ENCODE measurements around the gene ACSS3. TPM values are rescaled to one million over a fixed set of nuclear protein-coding genes. Genes with fewer than 3 reads are reported as not detected.

The ACSS3 gene
- total and polyA plus RNA-seq, 10 of the 15 experiments (the other 5 are each of a cell fraction or from before 2014, with no cell fraction given) = 0.06 to 0.31 TPM; not detected in 8

DNA sequence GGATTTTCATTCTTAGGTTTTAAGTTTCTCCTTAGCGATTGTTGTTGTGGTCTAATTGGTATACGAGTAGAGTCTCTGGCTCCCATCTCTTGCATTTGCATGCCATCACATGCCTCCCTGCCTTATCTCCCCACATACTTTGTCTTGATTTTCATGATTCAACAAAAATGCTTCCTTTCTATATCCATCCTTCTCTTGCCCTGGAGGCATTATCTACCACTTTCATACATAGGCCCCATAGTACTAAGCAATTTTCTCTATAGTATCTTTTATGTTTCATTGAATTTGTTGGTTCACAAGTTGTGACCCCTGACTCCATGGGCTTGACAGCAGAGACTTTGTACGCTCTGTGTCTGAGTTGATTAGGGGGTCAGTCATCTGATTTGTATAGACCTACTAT is 226.1 kb downstream of the ACSS3 start:
- no peaks in the 10 kb centered on the region for H3K9me3 ChIP-seq (replicated peaks; ENCODE audit: control insufficient read depth, insufficient read depth, low read length)
- intact Hi-C loops (cut with micrococcal nuclease; ENCODE audit: unreplicated experiment) = no loop called here

More for the DNA sequence above, 226.1 kb downstream of the ACSS3 start:
- H3K4me2 ChIP-seq (ENCODE audit: control insufficient read depth, insufficient read depth) = no peak overlapping the region
- ChIA-PET SMC1A (ENCODE audit: uncharacterized antibody, unreplicated experiment) (no interaction called here), POLR2A (no interaction called here), CTCF (no interaction called here), RAD21 (ENCODE audit: unreplicated experiment) (no interaction called here)
- no TSS peak for BruUV-seq (replicated peaks)
- no peak overlapping the region for H2AFZ ChIP-seq (ENCODE audit: control insufficient read depth, low read depth, low read length)
- H3K79me2 ChIP-seq (ENCODE audit: control insufficient read depth, insufficient read depth, low read length) = no peaks in the 10 kb centered on the region
- in situ Hi-C loops (cut with MboI) = no loop called here
- H3K27ac ChIP-seq (ENCODE audit: control insufficient read depth, insufficient read depth) = no peak overlapping the region
- no peak overlapping the region for H3K4me3 ChIP-seq
- no peaks in the 10 kb centered on the region for H3K4me1 ChIP-seq (ENCODE audit: control insufficient read depth, insufficient read depth, low read length)
- H3K36me3 ChIP-seq (ENCODE audit: control insufficient read depth in 2 of 2, insufficient read depth in 2 of 2, low read length in 1 of 2) = no peaks in the 10 kb centered on the region
- ATAC-seq = no peak
- no peaks in the 10 kb centered on the region for H4K20me1 ChIP-seq (ENCODE audit: control insufficient read depth, insufficient read depth)
- 46% methylated on average over 3 of the region's 3 CpGs for WGBS (ENCODE audit: insufficient coverage, insufficient replicate concordance, low lambda C conversion rate, missing lambda C conversion rate)
- TF ChIP-seq HDGF (IDR thresholded peaks at IDR 0.05) (no peak), SMAD5 (IDR thresholded peaks at IDR 0.05; ENCODE audit: low read depth) (no peak), WRNIP1 (IDR thresholded peaks at IDR 0.05; ENCODE audit: borderline replicate concordance, low read depth, low read length) (no peak), MYC (IDR thresholded peaks at IDR 0.05; ENCODE audit: insufficient read depth, insufficient read length, insufficient replicate concordance, low read length, severe bottlenecking) (no peak), ETV6 (conservative IDR thresholded peaks at IDR 0.05 in 1 of 2, IDR thresholded peaks at IDR 0.05 in 1 of 2; ENCODE audit: borderline replicate concordance in 1 of 2, low read depth in 1 of 2) (no peak), CREM (IDR thresholded peaks at IDR 0.05; ENCODE audit: low read depth) (no peak), CREB1 (IDR thresholded peaks at IDR 0.05; ENCODE audit: low read depth) (no peak), NR2C1 (IDR thresholded peaks at IDR 0.05) (no peak), SREBF2 (IDR thresholded peaks at IDR 0.05; ENCODE audit: low read length) (no peak), MYB (IDR thresholded peaks at IDR 0.05; ENCODE audit: borderline replicate concordance, low read depth, low read length) (no peak), NFYA (IDR thresholded peaks at IDR 0.05; ENCODE audit: borderline replicate concordance, low read depth, low read length) (no peak), BACH1 (IDR thresholded peaks at IDR 0.05; ENCODE audit: borderline replicate concordance) (no peak), ZNF24 (IDR thresholded peaks at IDR 0.05) (no peak)
- DNase-seq (ENCODE audit: low read depth, low spot score) = no peak
- H3K9ac ChIP-seq (ENCODE audit: control insufficient read depth, insufficient read depth, low read length) = no peak overlapping the region
- no peaks in the 10 kb centered on the region for H3K27me3 ChIP-seq (replicated peaks in 1 of 2; ENCODE audit: control insufficient read depth in 2 of 2, insufficient read depth in 2 of 2, low read length in 1 of 2)
- no peak for FAIRE-seq

Small RNA genes within 50 kb of the gene (microRNA-seq; reads per million reads assigned to microRNA genes)
- not detected for gene MIR4699

Small RNA genes within 50 kb of the gene (small RNA-seq; reads per million reads assigned to genes)
- not detected for gene MIR4699

Other genes starting within 250 kb of the ACSS3 start
- 0.06 and 0.93 TPM in 2 replicates for gene LIN7A, start 140.1 kb upstream of the ACSS3 start, total RNA-seq (2014; rRNA removed)
- 0.04 and 0.05 TPM in 2 replicates for gene LIN7A, start 140.1 kb upstream of the ACSS3 start, total RNA-seq (2014; rRNA removed; fragmentation: Illumina TruSeq; extraction: Trizol)
- 0.08 and 0.35 TPM in 2 replicates for gene LIN7A, start 140.1 kb upstream of the ACSS3 start, total RNA-seq (2021)
- gene LIN7A, start 140.1 kb upstream of the ACSS3 start, polyA plus RNA-seq (2011; rRNA removed) = 0.50 and 1.5 TPM in 2 replicates
- 0.16 and 0.26 TPM in 2 replicates for gene LIN7A, start 140.1 kb upstream of the ACSS3 start, polyA plus RNA-seq (2014; fragmentation: Illumina TruSeq; extraction: Trizol)
- under 1 TPM; 0.44 to 0.71 TPM for gene LIN7A, start 140.1 kb upstream of the ACSS3 start, polyA plus RNA-seq (2014; fragmentation: Nextera tagmentation; extraction: Ambion mirVana)
- 0.11 TPM in 1 of 2 replicates, not detected in the other for gene LIN7A, start 140.1 kb upstream of the ACSS3 start, polyA plus RNA-seq (2014; rRNA removed)
- gene LIN7A, start 140.1 kb upstream of the ACSS3 start, polyA plus RNA-seq (2016; fragmentation: Nextera tagmentation; extraction: Ambion mirVana) = under 1 TPM; 0.35 to 0.93 TPM